HK-2 (cell line): ENCODE measurements around the gene GAGE13.
"Not testable (repeated sequence)": the region's sequence is repeated elsewhere in the genome, so short reads cannot be mapped to it uniquely, and the experiment has no call there.

Experiments
- DNase-seq: peaks from one replicate; pipeline ENCODE4 v3.0.0-alpha.2; 2018; ENCODE audit not compliant: unreplicated experiment

GAGE13 gene

GRCh38 chrX:49330421-49330820, 961 bp upstream of the GAGE13 start:
- DNase-seq = not testable (repeated sequence)

- DNase-seq = not testable (repeated sequence)
Observed at GRCh38 chrX:49331841-49332240, 459 bp downstream of the GAGE13 start.

GRCh38 chrX:49341449-49341848, 10.1 kb downstream of the GAGE13 start:
- DNase-seq = not testable (repeated sequence)

DNA sequence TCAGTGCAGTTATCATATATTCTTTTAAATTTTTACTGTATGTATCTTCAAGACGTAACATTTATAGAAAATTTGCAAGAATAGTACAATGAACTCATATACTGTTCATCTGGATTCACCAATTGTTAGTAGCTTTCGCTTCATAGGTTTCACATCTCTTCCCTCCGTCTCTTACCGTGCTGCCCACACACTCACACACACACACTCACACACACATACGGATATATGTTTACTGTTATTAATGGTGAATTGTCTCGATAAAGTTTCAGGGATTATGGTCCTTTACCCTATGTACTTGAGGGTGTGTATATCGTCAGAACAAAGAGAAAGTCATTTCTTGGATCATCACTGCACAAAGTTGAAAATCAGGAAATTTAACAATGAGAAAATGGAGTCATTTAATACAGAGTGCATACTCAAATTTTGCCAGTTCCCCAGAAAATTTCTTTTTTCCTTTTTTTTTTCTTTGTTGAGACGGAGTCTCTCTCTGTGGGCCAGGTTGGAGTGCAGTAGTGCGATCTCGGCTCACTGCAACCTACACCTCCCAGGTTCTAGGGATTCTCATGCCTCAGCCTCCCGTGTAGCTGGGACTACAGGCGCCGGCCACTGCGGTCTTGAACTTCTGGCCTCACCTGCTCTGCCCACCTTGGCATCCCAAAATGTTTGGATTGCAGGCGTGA, 13.3 kb downstream of the GAGE13 start:
- not testable (repeated sequence) for DNase-seq

GRCh38 chrX:49345402-49345801, 14.0 kb downstream of the GAGE13 start:
- not testable (repeated sequence) for DNase-seq

- DNase-seq = not testable (repeated sequence)
Observed at GRCh38 chrX:49346150-49346549, 14.8 kb downstream of the GAGE13 start.
